ENCODE measurements around the gene SLC8A3. TPM values are rescaled to one million over a fixed set of nuclear protein-coding genes. Genes with fewer than 3 reads are reported as not detected.

The SLC8A3 gene
- total RNA-seq, 1 experiment from 2014 or later = not detected

DNA sequence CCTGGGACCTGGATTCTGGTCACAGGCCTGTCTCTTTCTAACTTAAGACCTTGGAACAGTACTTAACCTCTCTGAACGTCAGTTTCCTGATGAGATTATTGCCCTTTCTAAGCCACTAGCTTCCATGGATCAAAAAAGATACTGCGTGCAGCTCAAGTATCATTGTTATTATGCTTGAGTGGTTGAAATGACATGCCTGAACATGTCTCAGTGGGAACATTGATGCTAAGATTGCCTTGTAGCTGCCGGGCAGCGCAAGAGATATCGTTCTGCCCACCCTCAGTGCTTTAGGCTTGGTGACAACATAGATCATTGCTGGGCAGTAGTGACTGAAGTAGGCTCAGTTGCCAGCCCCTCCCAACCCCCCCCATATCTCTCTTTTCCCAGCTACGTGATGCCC lies 177.7 kb downstream of the SLC8A3 start:
- H3K9me3 ChIP-seq (ENCODE audit: control insufficient read depth in 1 of 2, insufficient read depth in 1 of 2, low read depth in 1 of 2, low read length in 2 of 2) = no peaks in the 10 kb centered on the region
- H2AFZ ChIP-seq (ENCODE audit: low read depth, low read length, poor library complexity, severe bottlenecking) = no peak overlapping the region
- POLR2A ChIA-PET = interaction anchor here (0.5 kb wide), 1 partner anchor 57 kb away, joined by 4 read pairs; no protein-coding TSS in a partner anchor
- H3K9ac ChIP-seq (ENCODE audit: low read length) = no peak overlapping the region
- CTCF ChIA-PET = interaction anchor here (0.6 kb wide), 1 partner anchor 180 kb away, joined by 3 read pairs; no protein-coding TSS in a partner anchor
- no peaks in the 10 kb centered on the region for H3K79me2 ChIP-seq (ENCODE audit: insufficient read depth, low read length)
- H3K36me3 ChIP-seq (ENCODE audit: control insufficient read depth in 1 of 2, insufficient read depth in 2 of 2, low read length in 2 of 2) = no peaks in the 10 kb centered on the region
- ATAC-seq (no peak), DNase-seq (ENCODE audit: low read depth, low spot score) (no peak)
- no peaks in the 10 kb centered on the region for H4K20me1 ChIP-seq (ENCODE audit: insufficient read depth)
- H3K27me3 ChIP-seq (ENCODE audit: insufficient read depth, low read length) = no peaks in the 10 kb centered on the region
- no peak overlapping the region for H3K4me3 ChIP-seq (replicated peaks in 1 of 2; ENCODE audit: low read depth in 1 of 2, low read length in 2 of 2)
- no TSS peak for BruUV-seq (replicated peaks)
- intact Hi-C loops (cut with micrococcal nuclease) = no loop called here
- RAD21 ChIA-PET (ENCODE audit: low non-redundant PET in 1 of 2, low total read pairs in 2 of 2, uncharacterized antibody in 2 of 2, unreplicated experiment in 2 of 2) = no interaction called here
- no peaks in the 10 kb centered on the region for H3K4me1 ChIP-seq (ENCODE audit: control insufficient read depth in 1 of 2, insufficient read depth in 2 of 2, low read length in 2 of 2)
- no peaks in the 10 kb centered on the region for H3K9me2 ChIP-seq (ENCODE audit: insufficient read depth)
- H3K4me2 ChIP-seq (ENCODE audit: low read length) = no peak overlapping the region
- H3K27ac ChIP-seq (ENCODE audit: low read depth, low read length) = no peak overlapping the region
- TF ChIP-seq POLR2A (IDR thresholded peaks at IDR 0.05; ENCODE audit: borderline replicate concordance, extremely low read depth, insufficient read depth, insufficient read length) = no peak
- no peak for TF ChIP-seq SIN3A (IDR thresholded peaks at IDR 0.05; ENCODE audit: low read depth)
- no peak for TF ChIP-seq EZH2 (IDR thresholded peaks at IDR 0.05)
- TF ChIP-seq, protein P1, sequence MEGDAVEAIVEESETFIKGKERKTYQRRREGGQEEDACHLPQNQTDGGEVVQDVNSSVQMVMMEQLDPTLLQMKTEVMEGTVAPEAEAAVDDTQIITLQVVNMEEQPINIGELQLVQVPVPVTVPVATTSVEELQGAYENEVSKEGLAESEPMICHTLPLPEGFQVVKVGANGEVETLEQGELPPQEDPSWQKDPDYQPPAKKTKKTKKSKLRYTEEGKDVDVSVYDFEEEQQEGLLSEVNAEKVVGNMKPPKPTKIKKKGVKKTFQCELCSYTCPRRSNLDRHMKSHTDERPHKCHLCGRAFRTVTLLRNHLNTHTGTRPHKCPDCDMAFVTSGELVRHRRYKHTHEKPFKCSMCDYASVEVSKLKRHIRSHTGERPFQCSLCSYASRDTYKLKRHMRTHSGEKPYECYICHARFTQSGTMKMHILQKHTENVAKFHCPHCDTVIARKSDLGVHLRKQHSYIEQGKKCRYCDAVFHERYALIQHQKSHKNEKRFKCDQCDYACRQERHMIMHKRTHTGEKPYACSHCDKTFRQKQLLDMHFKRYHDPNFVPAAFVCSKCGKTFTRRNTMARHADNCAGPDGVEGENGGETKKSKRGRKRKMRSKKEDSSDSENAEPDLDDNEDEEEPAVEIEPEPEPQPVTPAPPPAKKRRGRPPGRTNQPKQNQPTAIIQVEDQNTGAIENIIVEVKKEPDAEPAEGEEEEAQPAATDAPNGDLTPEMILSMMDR (IDR thresholded peaks at IDR 0.05 in 2 of 3, conservative IDR thresholded peaks at IDR 0.05 in 1 of 3; ENCODE audit: borderline replicate concordance in 1 of 3, insufficient read depth in 1 of 3, low read depth in 2 of 3, low read length in 2 of 3) = no peak
- TF ChIP-seq ATF3 (IDR thresholded peaks at IDR 0.05) = no peak
- TF ChIP-seq POLR2AphosphoS5 (IDR thresholded peaks at IDR 0.05; ENCODE audit: low read depth, low read length) = no peak
- TF ChIP-seq YY1 (IDR thresholded peaks at IDR 0.05; ENCODE audit: extremely low read depth, insufficient replicate concordance, low read depth, low read length) = no peak
- TF ChIP-seq ZFX (IDR thresholded peaks at IDR 0.05) = no peak
- no peak for TF ChIP-seq SP1 (IDR thresholded peaks at IDR 0.05; ENCODE audit: low read depth)
- TF ChIP-seq, protein P2, sequence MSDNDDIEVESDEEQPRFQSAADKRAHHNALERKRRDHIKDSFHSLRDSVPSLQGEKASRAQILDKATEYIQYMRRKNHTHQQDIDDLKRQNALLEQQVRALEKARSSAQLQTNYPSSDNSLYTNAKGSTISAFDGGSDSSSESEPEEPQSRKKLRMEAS (IDR thresholded peaks at IDR 0.05) = no peak
- no peak for TF ChIP-seq FOSL1 (IDR thresholded peaks at IDR 0.05; ENCODE audit: low read depth)
